ENCODE results near the gene VAV2. TPM values are rescaled to one million over a fixed set of nuclear protein-coding genes. Genes with fewer than 3 reads are reported as not detected.
A peak's percentile ranks its signal among the peaks of the same experiment; 100 is the strongest.

VAV2 gene
- total and polyA plus RNA-seq, 5 experiments from 2014 or later: 0.20 to 4.3 (median 0.36) TPM

GRCh38 chr9:133845440-133845839, 146.7 kb downstream of the VAV2 start:
- DNase-seq (no peak), ATAC-seq (no peak)
- Mint-ChIP-seq H3K4me3 (peak overlapping the region in 1 of 10 donors; percentile 32), H3K9me3 (no peaks in the 10 kb centered on the region), H3K36me3 (no peaks in the 10 kb centered on the region), H3K27me3 (peaks cover 0 to 19% (median 3%) of the 10 kb centered on the region in 5 donors), H3K4me1 (peaks cover 0 to 12% (median under 1%) of the 10 kb centered on the region in 4 donors), H3K27ac (no peak overlapping the region)
- POLR2A ChIA-PET: no interaction called here

- Mint-ChIP-seq H3K27me3 (peaks cover 0 to 19% (median 3%) of the 10 kb centered on the region in 5 donors), H3K27ac (peak overlapping the region in 1 of 10 donors; percentile 7), H3K36me3 (no peaks in the 10 kb centered on the region), H3K4me3 (peak overlapping the region in 1 of 10 donors; percentile 3), H3K4me1 (peaks cover 0 to 12% (median under 1%) of the 10 kb centered on the region in 4 donors), H3K9me3 (no peaks in the 10 kb centered on the region)
- POLR2A ChIA-PET: no interaction called here
- ATAC-seq (no peak), DNase-seq (no peak)
Observed at GRCh38 chr9:133844881-133845410, 147.2 kb downstream of the VAV2 start.

GRCh38 chr9:133844398-133844784, 147.7 kb downstream of the VAV2 start:
- no peaks in the 10 kb centered on the region for H3K36me3 Mint-ChIP-seq
- DNase-seq (no peak), ATAC-seq (no peak)
- H3K27me3 Mint-ChIP-seq: peaks cover 0 to 19% (median 3%) of the 10 kb centered on the region in 5 donors
- H3K27ac Mint-ChIP-seq: no peak overlapping the region
- peak overlapping the region in 1 of 10 donors; percentile 3 for H3K4me3 Mint-ChIP-seq
- H3K9me3 Mint-ChIP-seq: no peaks in the 10 kb centered on the region
- POLR2A ChIA-PET: no interaction called here
- H3K4me1 Mint-ChIP-seq: peaks cover 0 to 12% (median under 1%) of the 10 kb centered on the region in 4 donors

GRCh38 chr9:133843751-133844397, 148.2 kb downstream of the VAV2 start:
- no peak for ATAC-seq
- Mint-ChIP-seq H3K9me3 (no peaks in the 10 kb centered on the region), H3K27ac (no peak overlapping the region), H3K4me3 (no peak overlapping the region), H3K27me3 (peaks cover 0 to 19% (median 5%) of the 10 kb centered on the region in 5 donors), H3K36me3 (no peaks in the 10 kb centered on the region), H3K4me1 (peaks cover 0 to 12% (median 2%) of the 10 kb centered on the region in 4 donors)
- DNase-seq: no peak
- POLR2A ChIA-PET: no interaction called here

- Mint-ChIP-seq H3K4me3 (no peak overlapping the region), H3K27me3 (peaks cover 0 to 19% (median 5%) of the 10 kb centered on the region in 5 donors), H3K36me3 (no peaks in the 10 kb centered on the region), H3K9me3 (no peaks in the 10 kb centered on the region), H3K4me1 (peaks cover 0 to 12% (median 2%) of the 10 kb centered on the region in 4 donors), H3K27ac (no peak overlapping the region)
- POLR2A ChIA-PET: no interaction called here
- DNase-seq: no peak
- no peak for ATAC-seq
Observed at GRCh38 chr9:133843250-133843649, 148.9 kb downstream of the VAV2 start.

- ATAC-seq (no peak), DNase-seq (no peak)
- Mint-ChIP-seq H3K27me3 (peaks cover 0 to 19% (median 5%) of the 10 kb centered on the region in 5 donors), H3K27ac (no peak overlapping the region), H3K4me3 (no peak overlapping the region), H3K36me3 (peaks cover 0 to 2% (median 0%) of the 10 kb centered on the region in 3 donors), H3K9me3 (no peaks in the 10 kb centered on the region), H3K4me1 (peaks cover 0 to 12% (median 2%) of the 10 kb centered on the region in 4 donors)
- POLR2A ChIA-PET: no interaction called here
Observed at GRCh38 chr9:133842721-133843227, 149.3 kb downstream of the VAV2 start.

GRCh38 chr9:133842174-133842573, 149.9 kb downstream of the VAV2 start:
- POLR2A ChIA-PET: no interaction called here
- peaks cover 0 to 19% (median 5%) of the 10 kb centered on the region in 5 donors for H3K27me3 Mint-ChIP-seq
- DNase-seq: no peak
- no peak overlapping the region for H3K27ac Mint-ChIP-seq
- H3K36me3 Mint-ChIP-seq: peaks cover 0 to 2% (median 0%) of the 10 kb centered on the region in 3 donors
- no peak for ATAC-seq
- H3K9me3 Mint-ChIP-seq: no peaks in the 10 kb centered on the region
- peaks cover 0 to 12% (median 2%) of the 10 kb centered on the region in 4 donors for H3K4me1 Mint-ChIP-seq
- H3K4me3 Mint-ChIP-seq: no peak overlapping the region

- POLR2A ChIA-PET: interaction anchor here (0.6 kb wide), 1 partner anchor 830 kb away, joined by 6 read pairs; no protein-coding TSS in a partner anchor
- no peak overlapping the region for H3K4me3 Mint-ChIP-seq
- no peaks in the 10 kb centered on the region for H3K9me3 Mint-ChIP-seq
- ATAC-seq (no peak), DNase-seq (no peak)
- H3K36me3 Mint-ChIP-seq: peaks cover 0 to 2% (median 0%) of the 10 kb centered on the region in 3 donors
- H3K27ac Mint-ChIP-seq: no peak overlapping the region
- H3K4me1 Mint-ChIP-seq: peaks cover 0 to 12% (median 2%) of the 10 kb centered on the region in 4 donors
- peaks cover 0 to 19% (median 5%) of the 10 kb centered on the region in 5 donors for H3K27me3 Mint-ChIP-seq
Observed at GRCh38 chr9:133841167-133841812, 150.8 kb downstream of the VAV2 start.

- Mint-ChIP-seq H3K4me1 (peaks cover 0 to 7% (median 2%) of the 10 kb centered on the region in 4 donors), H3K27ac (no peak overlapping the region), H3K36me3 (peaks cover 0 to 2% (median 0%) of the 10 kb centered on the region in 3 donors), H3K4me3 (no peak overlapping the region), H3K9me3 (no peaks in the 10 kb centered on the region), H3K27me3 (peaks cover 0 to 17% (median 5%) of the 10 kb centered on the region in 5 donors)
- DNase-seq (no peak), ATAC-seq (no peak)
- POLR2A ChIA-PET: no interaction called here
Observed at GRCh38 chr9:133839822-133840329, 152.2 kb downstream of the VAV2 start.

GRCh38 chr9:133838859-133839507, 153.1 kb downstream of the VAV2 start:
- Mint-ChIP-seq H3K27me3 (peaks cover 0 to 10% (median 5%) of the 10 kb centered on the region in 5 donors), H3K9me3 (no peaks in the 10 kb centered on the region), H3K36me3 (peaks cover 0 to 2% (median 0%) of the 10 kb centered on the region in 3 donors), H3K4me3 (no peak overlapping the region), H3K27ac (no peak overlapping the region), H3K4me1 (peaks cover 0 to 5% (median 2%) of the 10 kb centered on the region in 4 donors)
- ATAC-seq: no peak
- POLR2A ChIA-PET: no interaction called here
- DNase-seq: no peak

- POLR2A ChIA-PET: interaction anchor here (0.7 kb wide), 1 partner anchor 18 kb away, joined by 3 read pairs; no protein-coding TSS in a partner anchor
Observed at GRCh38 chr9:133837627-133838597, 154.2 kb downstream of the VAV2 start.

More at GRCh38 chr9:133837627-133838597, 154.2 kb downstream of the VAV2 start:
- peaks cover 0 to 2% (median 0%) of the 10 kb centered on the region in 3 donors for H3K36me3 Mint-ChIP-seq
- no peaks in the 10 kb centered on the region for H3K9me3 Mint-ChIP-seq
- no peak for ATAC-seq
- H3K27me3 Mint-ChIP-seq: peaks cover 0 to 4% (median 0%) of the 10 kb centered on the region in 5 donors
- peak overlapping the region in 1 of 10 donors; percentile 66 for H3K27ac Mint-ChIP-seq
- no peak for DNase-seq
- no peak overlapping the region for H3K4me3 Mint-ChIP-seq
- peaks cover 0 to 4% (median 0%) of the 10 kb centered on the region in 4 donors for H3K4me1 Mint-ChIP-seq

All from naive thymus-derived CD8-positive, alpha-beta T cell (primary cell).